Duodenal mucosa (tissue), 2 donors: ENCODE data around the gene FKBP8.
"Not testable (repeated sequence)": the region's sequence is repeated elsewhere in the genome, so short reads cannot be mapped to it uniquely, and the experiment has no call there.

ENCODE experiments used
- H3K27ac ChIP-seq: one replicate; pipeline ENCODE4 v1.7.0; 2013; ENCODE audit warnings: low read depth, low read length
- H3K27me3 ChIP-seq, 2 donors: one replicate each; pipeline ENCODE4 v1.7.0; 2013; ENCODE audit warnings: low read length in 2 of 2, control low read depth in 1 of 2; ENCODE audit not compliant: insufficient read depth in 2 of 2, control insufficient read depth in 1 of 2
- H3K36me3 ChIP-seq, 2 donors: one replicate each; pipeline ENCODE4 v1.7.0; 2013; ENCODE audit warnings: low read length in 2 of 2, control low read depth in 1 of 2; ENCODE audit not compliant: insufficient read depth in 2 of 2, control insufficient read depth in 1 of 2
- H3K4me1 ChIP-seq, 2 donors: one replicate each; pipeline ENCODE4 v1.7.0; 2013; ENCODE audit warnings: low read length in 2 of 2, control low read depth in 1 of 2; ENCODE audit not compliant: insufficient read depth in 2 of 2, control insufficient read depth in 1 of 2
- H3K4me3 ChIP-seq, 2 donors: one replicate each; pipeline ENCODE4 v1.7.0; 2013; ENCODE audit warnings: low read length in 2 of 2, low read depth in 1 of 2
- H3K9ac ChIP-seq, 2 donors: one replicate each; pipeline ENCODE4 v1.7.0; 2013; ENCODE audit warnings: low read length in 2 of 2, low read depth in 1 of 2
- H3K9me3 ChIP-seq, 2 donors: one replicate each; pipeline ENCODE4 v1.7.0; 2013; ENCODE audit warnings: low read length in 2 of 2, control low read depth in 1 of 2; ENCODE audit not compliant: control insufficient read depth in 1 of 2

FKBP8 gene

GRCh38 chr19:18538115-18538514 is 5.3 kb downstream of the FKBP8 start:
- Histone ChIP-seq H3K27me3 (no peaks in the 10 kb centered on the region), H3K27ac (no peak overlapping the region), H3K4me1 (peaks cover 7 to 9% of the 10 kb centered on the region in 2 donors), H3K4me3 (no peak overlapping the region), H3K9me3 (no peaks in the 10 kb centered on the region), H3K9ac (no peak overlapping the region), H3K36me3 (peaks cover 20 to 42% of the 10 kb centered on the region in 2 donors)

- H3K9me3 ChIP-seq: no peaks in the 10 kb centered on the region
- peaks cover 25 to 49% of the 10 kb centered on the region in 2 donors for H3K36me3 ChIP-seq
- no peak overlapping the region for H3K27ac ChIP-seq
- H3K4me3 ChIP-seq: no peak overlapping the region
- no peak overlapping the region for H3K9ac ChIP-seq
- peaks cover 5 to 7% of the 10 kb centered on the region in 2 donors for H3K4me1 ChIP-seq
- H3K27me3 ChIP-seq: no peaks in the 10 kb centered on the region
Observed at GRCh38 chr19:18537431-18537830, 5.9 kb downstream of the FKBP8 start.

GRCh38 chr19:18536475-18536874 is 6.9 kb downstream of the FKBP8 start:
- H3K4me1 ChIP-seq: no peaks in the 10 kb centered on the region
- H3K36me3 ChIP-seq: peaks cover 31 to 57% of the 10 kb centered on the region in 2 donors
- H3K27ac ChIP-seq: no peak overlapping the region
- H3K27me3 ChIP-seq: no peaks in the 10 kb centered on the region
- no peak overlapping the region for H3K9ac ChIP-seq
- H3K9me3 ChIP-seq: no peaks in the 10 kb centered on the region
- H3K4me3 ChIP-seq: no peak overlapping the region

DNA sequence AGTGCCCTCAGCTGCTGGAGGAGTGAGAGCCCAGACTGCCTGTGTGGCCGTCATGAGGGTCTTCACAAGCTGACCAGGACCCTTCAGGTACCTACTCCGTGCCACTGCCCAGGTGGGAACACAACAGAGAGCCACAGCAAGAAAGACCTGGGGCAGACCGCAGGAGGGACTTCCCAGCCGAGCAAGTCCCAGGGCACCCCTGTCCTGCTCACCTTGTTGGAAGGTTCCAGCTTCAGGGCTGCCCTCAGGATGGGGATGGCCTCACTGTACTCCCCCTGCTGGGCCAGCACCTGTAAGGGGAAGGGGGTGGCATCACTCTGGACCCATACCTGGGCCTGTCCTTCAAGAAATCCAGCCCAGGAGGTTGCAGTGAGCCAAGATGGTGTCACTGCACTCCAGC is 10.3 kb downstream of the FKBP8 start:
- no peaks in the 10 kb centered on the region for H3K27me3 ChIP-seq
- H3K9me3 ChIP-seq: no peaks in the 10 kb centered on the region
- H3K4me1 ChIP-seq: no peaks in the 10 kb centered on the region
- no peak overlapping the region for H3K9ac ChIP-seq
- peaks cover 20 to 43% of the 10 kb centered on the region in 2 donors for H3K36me3 ChIP-seq
- H3K27ac ChIP-seq: no peak overlapping the region
- no peak overlapping the region for H3K4me3 ChIP-seq

- no peaks in the 10 kb centered on the region for H3K9me3 ChIP-seq
- H3K4me3 ChIP-seq: no peak overlapping the region
- H3K36me3 ChIP-seq: peaks cover 15 to 36% of the 10 kb centered on the region in 2 donors
- no peak overlapping the region for H3K27ac ChIP-seq
- no peak overlapping the region for H3K9ac ChIP-seq
- no peaks in the 10 kb centered on the region for H3K4me1 ChIP-seq
- H3K27me3 ChIP-seq: no peaks in the 10 kb centered on the region
Observed at GRCh38 chr19:18532168-18532890, 11.0 kb downstream of the FKBP8 start.

DNA sequence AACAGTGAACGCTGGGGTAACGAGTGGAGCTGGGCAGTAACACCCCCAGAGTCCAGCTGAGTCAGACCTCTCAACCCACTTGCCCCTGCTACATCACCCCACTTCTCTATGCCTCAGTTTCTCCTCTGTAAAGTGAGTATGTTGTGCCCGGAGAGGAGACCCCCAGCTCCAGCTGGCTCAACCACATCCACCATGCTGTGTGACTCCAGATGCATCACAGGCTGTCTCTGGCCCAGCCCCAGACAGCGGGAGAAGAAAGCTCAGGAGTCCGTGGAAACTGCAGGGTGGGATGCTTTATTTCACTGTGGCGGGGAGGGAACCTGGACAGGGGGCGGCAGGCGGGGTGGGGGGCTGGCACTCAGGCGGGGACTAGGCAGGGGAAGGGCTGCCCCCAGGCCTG is 11.9 kb downstream of the FKBP8 start:
- no peak overlapping the region for H3K4me3 ChIP-seq
- no peaks in the 10 kb centered on the region for H3K27me3 ChIP-seq
- peaks cover 12 to 29% of the 10 kb centered on the region in 2 donors for H3K36me3 ChIP-seq
- no peaks in the 10 kb centered on the region for H3K9me3 ChIP-seq
- no peaks in the 10 kb centered on the region for H3K4me1 ChIP-seq
- no peak overlapping the region for H3K27ac ChIP-seq
- H3K9ac ChIP-seq: no peak overlapping the region

DNA sequence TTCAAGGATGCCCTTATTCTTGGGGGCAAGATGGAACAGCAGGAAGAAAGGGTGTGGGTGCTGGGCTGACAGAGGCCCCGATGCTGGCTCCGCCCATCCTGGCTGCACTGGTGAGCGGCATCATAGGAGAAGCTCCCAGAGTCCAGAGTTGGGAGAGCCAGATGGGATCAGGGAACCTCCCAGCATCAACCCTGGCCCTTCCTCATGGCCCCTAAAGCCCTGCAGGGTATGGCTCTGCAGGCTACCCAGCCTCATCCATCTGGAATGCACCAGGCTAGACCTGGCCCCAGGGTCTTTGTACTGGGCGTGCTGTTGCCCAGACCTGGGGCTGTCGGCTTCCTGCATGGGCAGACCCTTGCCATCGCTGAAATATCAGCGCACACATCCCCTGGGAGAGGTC is 13.6 kb downstream of the FKBP8 start:
- H3K36me3 ChIP-seq: peaks cover 12 to 24% of the 10 kb centered on the region in 2 donors
- H3K9ac ChIP-seq: no peak overlapping the region
- no peaks in the 10 kb centered on the region for H3K27me3 ChIP-seq
- H3K4me1 ChIP-seq: no peaks in the 10 kb centered on the region
- no peak overlapping the region for H3K27ac ChIP-seq
- no peaks in the 10 kb centered on the region for H3K9me3 ChIP-seq
- no peak overlapping the region for H3K4me3 ChIP-seq

DNA sequence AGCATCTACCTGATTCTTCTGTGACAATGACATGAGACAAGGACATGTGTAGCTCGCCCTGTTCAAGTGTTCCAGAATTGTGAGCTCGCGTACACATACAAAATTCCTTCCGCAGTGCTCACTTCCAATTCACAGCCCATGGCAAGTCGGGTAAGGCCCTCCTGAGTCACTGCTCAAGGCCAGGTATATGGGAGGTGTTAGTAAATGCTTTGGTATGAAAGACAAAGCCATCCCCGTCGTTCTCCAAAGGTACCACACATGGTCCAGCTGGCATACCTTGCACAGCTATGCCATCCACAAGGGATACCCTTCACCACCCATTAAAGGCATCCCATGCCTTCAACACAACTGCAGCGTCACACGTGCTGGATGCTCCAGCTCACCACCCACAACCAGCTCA is 17.1 kb downstream of the FKBP8 start:
- H3K27me3 ChIP-seq: no peaks in the 10 kb centered on the region

DNA sequence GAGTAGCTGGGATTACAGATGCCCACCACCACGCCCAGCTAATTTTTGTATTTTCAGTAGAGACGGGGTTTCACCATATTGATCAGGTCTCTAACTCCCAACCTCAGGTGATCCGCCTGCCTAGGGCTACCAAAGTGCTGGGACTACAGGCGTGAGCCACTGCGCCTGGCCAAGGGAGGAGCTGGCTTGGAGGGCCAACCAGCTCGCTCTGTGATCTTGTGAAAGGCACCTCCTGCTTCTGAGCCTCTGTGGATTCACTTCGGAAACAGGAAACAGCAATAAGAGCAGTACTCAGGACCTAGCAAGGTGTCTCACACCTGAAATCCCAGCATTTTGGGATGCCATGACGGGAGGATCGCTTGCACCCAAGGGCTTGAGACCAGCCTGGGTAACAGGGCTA is 19.5 kb downstream of the FKBP8 start:
- H3K9ac ChIP-seq: no peak overlapping the region

More for the DNA sequence above, 17.1 kb downstream of the FKBP8 start:
- Histone ChIP-seq H3K9ac (no peak overlapping the region), H3K36me3 (peaks cover 0 to 2% of the 10 kb centered on the region in 2 donors), H3K4me3 (no peak overlapping the region), H3K9me3 (no peaks in the 10 kb centered on the region), H3K27ac (no peak overlapping the region), H3K4me1 (peaks cover 0 to 3% of the 10 kb centered on the region in 2 donors)

DNA sequence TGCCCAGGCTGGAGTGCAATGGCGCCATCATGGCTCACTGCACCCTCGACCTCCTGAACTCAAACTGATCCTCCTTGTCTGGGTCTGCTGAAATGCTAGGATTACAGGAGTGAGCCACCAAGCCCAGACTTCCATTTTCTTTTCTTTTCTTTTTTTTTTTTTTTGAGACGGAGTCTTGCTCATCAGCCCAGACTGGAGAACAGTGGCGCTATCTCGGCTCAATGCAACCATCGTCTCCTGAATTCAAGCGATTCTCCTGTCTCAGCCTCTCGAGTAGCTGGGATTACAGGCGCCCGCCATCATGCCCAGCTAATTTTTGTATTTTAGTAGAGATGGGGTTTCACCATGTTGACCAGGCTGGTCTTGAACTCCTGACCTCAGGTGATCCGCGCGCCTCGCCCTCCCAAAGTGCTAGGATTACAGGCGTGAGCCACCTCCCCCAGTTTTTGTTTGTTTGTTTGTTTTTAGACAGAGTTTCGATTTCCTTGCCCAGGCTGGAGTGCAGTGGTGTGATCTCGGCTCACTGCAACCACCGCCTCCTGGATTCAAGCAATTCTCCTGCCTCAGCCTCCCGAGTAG is 20.4 kb downstream of the FKBP8 start:
- peaks cover 7 to 21% of the 10 kb centered on the region in 2 donors for H3K4me1 ChIP-seq
- H3K27me3 ChIP-seq, H3K36me3 ChIP-seq, H3K9me3 ChIP-seq: not testable (repeated sequence)
- H3K27ac ChIP-seq: peak overlapping the region; percentile 20
- peak overlapping the region in 1 of 2 donors; percentile 25 for H3K9ac ChIP-seq
- peak overlapping the region; percentile 34 to 58 for H3K4me3 ChIP-seq

More for the DNA sequence above, 19.5 kb downstream of the FKBP8 start:
- Histone ChIP-seq H3K9me3 (no peaks in the 10 kb centered on the region), H3K27me3 (no peaks in the 10 kb centered on the region), H3K4me3 (no peak overlapping the region), H3K27ac (no peak overlapping the region), H3K36me3 (no peaks in the 10 kb centered on the region), H3K4me1 (peaks cover 7 to 14% of the 10 kb centered on the region in 2 donors)
